ENCODE results near the gene NTNG2. TPM values are rescaled to one million over a fixed set of nuclear protein-coding genes. Genes with fewer than 3 reads are reported as not detected.

The NTNG2 gene
- total RNA-seq, 3 donors from 2014 or later = under 0.01 to 1.9 (median 0.29) TPM

- Histone ChIP-seq H3K27ac (no peak overlapping the region), H3K4me3 (no peak overlapping the region), H3K27me3 (peaks cover 0 to 60% of the 10 kb centered on the region in 2 donors), H3K4me1 (no peaks in the 10 kb centered on the region), H3K36me3 (no peaks in the 10 kb centered on the region), H3K9me3 (no peaks in the 10 kb centered on the region)
- intact Hi-C loops (cut with DNase I; ENCODE audit: low total_unique reads) = no loop called here
- no peak for DNase-seq (ENCODE audit: low spot score in 2 of 2)
- no peak for TF ChIP-seq POLR2AphosphoS5 (IDR thresholded peaks at IDR 0.05)
- TF ChIP-seq, protein P1, sequence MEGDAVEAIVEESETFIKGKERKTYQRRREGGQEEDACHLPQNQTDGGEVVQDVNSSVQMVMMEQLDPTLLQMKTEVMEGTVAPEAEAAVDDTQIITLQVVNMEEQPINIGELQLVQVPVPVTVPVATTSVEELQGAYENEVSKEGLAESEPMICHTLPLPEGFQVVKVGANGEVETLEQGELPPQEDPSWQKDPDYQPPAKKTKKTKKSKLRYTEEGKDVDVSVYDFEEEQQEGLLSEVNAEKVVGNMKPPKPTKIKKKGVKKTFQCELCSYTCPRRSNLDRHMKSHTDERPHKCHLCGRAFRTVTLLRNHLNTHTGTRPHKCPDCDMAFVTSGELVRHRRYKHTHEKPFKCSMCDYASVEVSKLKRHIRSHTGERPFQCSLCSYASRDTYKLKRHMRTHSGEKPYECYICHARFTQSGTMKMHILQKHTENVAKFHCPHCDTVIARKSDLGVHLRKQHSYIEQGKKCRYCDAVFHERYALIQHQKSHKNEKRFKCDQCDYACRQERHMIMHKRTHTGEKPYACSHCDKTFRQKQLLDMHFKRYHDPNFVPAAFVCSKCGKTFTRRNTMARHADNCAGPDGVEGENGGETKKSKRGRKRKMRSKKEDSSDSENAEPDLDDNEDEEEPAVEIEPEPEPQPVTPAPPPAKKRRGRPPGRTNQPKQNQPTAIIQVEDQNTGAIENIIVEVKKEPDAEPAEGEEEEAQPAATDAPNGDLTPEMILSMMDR (IDR thresholded peaks at IDR 0.05) = no peak
- TF ChIP-seq POLR2A (IDR thresholded peaks at IDR 0.05) = no peak
Observed at GRCh38 chr9:132146575-132146974, 15.3 kb upstream of the NTNG2 start.

- no peak overlapping the region for H3K4me3 ChIP-seq
- intact Hi-C loops (cut with DNase I; ENCODE audit: low total_unique reads) = no loop called here
- H3K36me3 ChIP-seq = no peaks in the 10 kb centered on the region
- no peaks in the 10 kb centered on the region for H3K9me3 ChIP-seq
- TF ChIP-seq POLR2AphosphoS5 (IDR thresholded peaks at IDR 0.05) (no peak), POLR2A (IDR thresholded peaks at IDR 0.05) (no peak)
- TF ChIP-seq, protein P1 (IDR thresholded peaks at IDR 0.05) = no peak
- H3K4me1 ChIP-seq = no peaks in the 10 kb centered on the region
- H3K27me3 ChIP-seq = peaks cover 0 to 60% of the 10 kb centered on the region in 2 donors
- DNase-seq (ENCODE audit: low spot score in 2 of 2) = no peak
- no peak overlapping the region for H3K27ac ChIP-seq
Observed at GRCh38 chr9:132147331-132147730, 14.5 kb upstream of the NTNG2 start.

- intact Hi-C loops (cut with DNase I; ENCODE audit: low total_unique reads) = no loop called here
- TF ChIP-seq POLR2AphosphoS5 (IDR thresholded peaks at IDR 0.05) = no peak
- TF ChIP-seq, protein P1 (IDR thresholded peaks at IDR 0.05) = no peak
- no peak for TF ChIP-seq POLR2A (IDR thresholded peaks at IDR 0.05)
Observed at GRCh38 chr9:132147839-132148238, 14.0 kb upstream of the NTNG2 start.

DNA sequence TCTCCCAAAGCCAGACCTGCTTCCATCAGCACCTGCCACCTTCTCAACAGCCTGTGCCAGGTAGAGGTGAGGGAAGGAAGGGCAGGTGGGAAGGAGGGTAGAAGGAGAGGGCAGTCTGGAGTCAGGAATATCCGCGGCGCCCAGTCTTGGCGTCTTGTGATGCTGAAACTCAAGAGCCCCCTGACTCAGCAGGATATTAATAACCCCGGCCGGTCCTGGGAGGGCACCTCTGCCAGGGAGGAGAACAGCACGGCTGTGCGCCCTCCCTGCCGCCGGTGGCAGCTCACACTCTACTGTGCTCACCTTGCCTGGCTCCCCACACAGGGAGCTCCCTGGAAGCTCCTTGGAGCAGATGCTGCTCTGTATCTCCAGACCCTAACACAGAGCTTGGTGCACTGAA lies 11.6 kb upstream of the NTNG2 start:
- intact Hi-C loops (cut with DNase I; ENCODE audit: low total_unique reads) = no loop called here
- DNase-seq (ENCODE audit: low spot score in 2 of 2) = no peak
- Histone ChIP-seq H3K36me3 (no peaks in the 10 kb centered on the region), H3K4me3 (no peak overlapping the region), H3K4me1 (no peaks in the 10 kb centered on the region), H3K27me3 (peaks cover 0 to 45% of the 10 kb centered on the region in 2 donors), H3K9me3 (no peaks in the 10 kb centered on the region), H3K27ac (no peak overlapping the region)
- TF ChIP-seq, protein P1 (IDR thresholded peaks at IDR 0.05) = no peak
- TF ChIP-seq POLR2A (IDR thresholded peaks at IDR 0.05) (no peak), POLR2AphosphoS5 (IDR thresholded peaks at IDR 0.05) (no peak)

More at GRCh38 chr9:132147839-132148238, 14.0 kb upstream of the NTNG2 start:
- Histone ChIP-seq H3K4me3 (no peak overlapping the region), H3K27me3 (peaks cover 0 to 59% of the 10 kb centered on the region in 2 donors), H3K9me3 (no peaks in the 10 kb centered on the region), H3K27ac (no peak overlapping the region), H3K4me1 (no peaks in the 10 kb centered on the region), H3K36me3 (no peaks in the 10 kb centered on the region)
- DNase-seq (ENCODE audit: low spot score in 2 of 2) = no peak

DNA sequence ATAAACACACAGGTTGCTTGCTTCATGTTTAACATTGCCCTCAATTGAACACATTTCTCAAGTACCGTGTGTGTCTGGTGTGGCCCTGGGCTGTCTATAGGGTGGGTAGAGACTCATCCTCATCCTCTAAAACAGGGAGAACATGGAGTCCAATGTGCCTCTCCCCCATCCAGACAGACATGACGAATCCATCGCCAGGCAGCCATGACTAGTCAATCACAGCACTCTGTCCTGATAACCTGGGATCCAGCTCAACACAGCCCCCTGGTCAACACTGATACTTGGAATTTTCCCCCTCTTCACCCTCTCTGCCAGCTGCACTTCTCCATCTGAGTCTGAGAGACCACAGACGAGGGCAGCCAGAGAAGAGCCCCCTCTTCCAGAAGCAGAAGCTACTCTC lies 10.7 kb upstream of the NTNG2 start:
- H3K36me3 ChIP-seq = no peaks in the 10 kb centered on the region
- intact Hi-C loops (cut with DNase I; ENCODE audit: low total_unique reads) = no loop called here
- TF ChIP-seq POLR2A (IDR thresholded peaks at IDR 0.05) (no peak), POLR2AphosphoS5 (IDR thresholded peaks at IDR 0.05) (no peak)
- TF ChIP-seq, protein P1 (IDR thresholded peaks at IDR 0.05) = no peak

More for the DNA sequence above, 10.7 kb upstream of the NTNG2 start:
- no peaks in the 10 kb centered on the region for H3K9me3 ChIP-seq
- no peaks in the 10 kb centered on the region for H3K4me1 ChIP-seq
- no peak overlapping the region for H3K4me3 ChIP-seq
- peaks cover 0 to 40% of the 10 kb centered on the region in 2 donors for H3K27me3 ChIP-seq
- no peak for DNase-seq (ENCODE audit: low spot score in 2 of 2)
- H3K27ac ChIP-seq = no peak overlapping the region
